Measurements from ENCODE around the gene PARP15. TPM values are rescaled to one million over a fixed set of nuclear protein-coding genes. Genes with fewer than 3 reads are reported as not detected.

Gene PARP15
- total RNA-seq, 1 experiment from 2014 or later, result not detected

DNA sequence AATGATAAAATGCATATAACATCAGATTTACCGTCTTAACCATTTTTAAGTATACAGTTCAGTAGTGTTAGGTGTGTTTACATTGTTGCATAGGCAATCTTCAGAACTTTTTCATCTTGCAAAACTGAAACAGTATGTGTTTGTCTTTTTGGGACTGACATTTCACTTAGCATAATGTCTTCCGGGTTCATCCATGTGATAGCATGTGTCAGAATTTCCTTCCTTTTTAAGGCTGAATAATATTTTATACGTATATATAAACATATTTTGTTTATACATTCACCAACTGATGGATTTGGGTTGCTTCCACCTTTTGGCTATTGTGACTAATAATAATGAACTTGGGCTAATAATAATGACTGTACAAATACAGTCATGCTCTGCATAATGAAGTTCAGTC is 3.0 kb downstream of the PARP15 start:
- Mint-ChIP-seq H3K4me3 (ENCODE audit: unreplicated experiment) (no peak overlapping the region), H3K9me3 (ENCODE audit: unreplicated experiment) (peaks cover 10% of the 10 kb centered on the region), H3K27me3 (ENCODE audit: insufficient read depth, unreplicated experiment) (no peaks in the 10 kb centered on the region), H3K36me3 (ENCODE audit: insufficient read depth, unreplicated experiment) (no peaks in the 10 kb centered on the region), H3K4me1 (ENCODE audit: insufficient read depth, unreplicated experiment) (no peaks in the 10 kb centered on the region), H3K27ac (ENCODE audit: low read depth, unreplicated experiment) (no peak overlapping the region)
- DNase-seq (ENCODE audit: unreplicated experiment), result no peak
- ChIA-PET CTCF (no interaction called here), POLR2A (no interaction called here)
- TF ChIP-seq, protein P1, sequence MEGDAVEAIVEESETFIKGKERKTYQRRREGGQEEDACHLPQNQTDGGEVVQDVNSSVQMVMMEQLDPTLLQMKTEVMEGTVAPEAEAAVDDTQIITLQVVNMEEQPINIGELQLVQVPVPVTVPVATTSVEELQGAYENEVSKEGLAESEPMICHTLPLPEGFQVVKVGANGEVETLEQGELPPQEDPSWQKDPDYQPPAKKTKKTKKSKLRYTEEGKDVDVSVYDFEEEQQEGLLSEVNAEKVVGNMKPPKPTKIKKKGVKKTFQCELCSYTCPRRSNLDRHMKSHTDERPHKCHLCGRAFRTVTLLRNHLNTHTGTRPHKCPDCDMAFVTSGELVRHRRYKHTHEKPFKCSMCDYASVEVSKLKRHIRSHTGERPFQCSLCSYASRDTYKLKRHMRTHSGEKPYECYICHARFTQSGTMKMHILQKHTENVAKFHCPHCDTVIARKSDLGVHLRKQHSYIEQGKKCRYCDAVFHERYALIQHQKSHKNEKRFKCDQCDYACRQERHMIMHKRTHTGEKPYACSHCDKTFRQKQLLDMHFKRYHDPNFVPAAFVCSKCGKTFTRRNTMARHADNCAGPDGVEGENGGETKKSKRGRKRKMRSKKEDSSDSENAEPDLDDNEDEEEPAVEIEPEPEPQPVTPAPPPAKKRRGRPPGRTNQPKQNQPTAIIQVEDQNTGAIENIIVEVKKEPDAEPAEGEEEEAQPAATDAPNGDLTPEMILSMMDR (IDR thresholded peaks at IDR 0.05; ENCODE audit: unreplicated experiment), result no peak
- BruUV-seq (replicated peaks), result no TSS peak
- intact Hi-C loops (cut with micrococcal nuclease), result no loop called here

DNA sequence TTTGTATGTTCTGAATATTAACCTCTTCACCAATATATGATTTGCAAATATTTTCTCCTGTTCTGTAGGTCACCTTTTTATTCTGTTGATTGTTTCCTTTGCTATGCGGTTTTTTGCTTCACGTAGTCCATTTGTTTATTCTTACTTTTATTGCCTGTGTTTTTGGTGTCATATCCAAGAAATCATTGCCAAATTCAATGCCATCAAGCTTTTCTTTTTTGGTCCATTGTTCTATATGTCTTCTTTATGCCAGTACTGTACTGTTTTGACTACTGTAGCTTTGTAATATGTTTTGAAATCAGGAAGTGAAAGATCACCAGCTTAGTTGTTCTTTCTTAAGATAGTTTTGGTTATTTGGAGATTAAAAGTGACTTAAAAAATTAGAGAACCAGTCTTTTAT is 4.2 kb downstream of the PARP15 start:
- CTCF ChIA-PET, result interaction anchor here (0.6 to 1.0 kb wide), 5 partner anchors 17 to 541 kb away, joined by 3 to 4 read pairs (median 3); no protein-coding TSS in a partner anchor
- H3K27me3 Mint-ChIP-seq (ENCODE audit: insufficient read depth, unreplicated experiment), result no peaks in the 10 kb centered on the region

DNA sequence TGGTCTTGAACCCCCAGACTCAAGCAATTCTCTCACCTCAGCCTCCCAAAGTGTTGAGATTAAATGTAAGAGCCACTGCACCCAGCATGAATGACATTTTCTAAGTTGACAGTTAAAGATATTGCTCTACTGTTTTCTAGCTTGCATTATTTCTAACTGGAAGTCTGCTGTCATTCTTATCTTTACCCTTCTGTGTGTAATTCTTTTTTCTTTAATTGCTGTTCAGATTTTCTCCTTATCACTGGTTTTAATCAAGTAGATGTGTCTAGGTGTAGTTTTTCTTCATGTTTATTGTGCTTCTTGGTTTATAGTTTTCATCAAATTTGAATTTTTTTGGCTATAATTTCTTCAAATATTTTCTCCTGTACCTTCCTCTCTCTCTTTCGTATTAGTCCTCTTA is 4.9 kb downstream of the PARP15 start:
- H3K4me3 Mint-ChIP-seq (ENCODE audit: unreplicated experiment), result no peak overlapping the region
- peaks cover 10% of the 10 kb centered on the region for H3K9me3 Mint-ChIP-seq (ENCODE audit: unreplicated experiment)
- H3K27ac Mint-ChIP-seq (ENCODE audit: low read depth, unreplicated experiment), result no peak overlapping the region
- no peaks in the 10 kb centered on the region for H3K36me3 Mint-ChIP-seq (ENCODE audit: insufficient read depth, unreplicated experiment)
- no peaks in the 10 kb centered on the region for H3K4me1 Mint-ChIP-seq (ENCODE audit: insufficient read depth, unreplicated experiment)
- H3K27me3 Mint-ChIP-seq (ENCODE audit: insufficient read depth, unreplicated experiment), result no peaks in the 10 kb centered on the region
- ChIA-PET CTCF (interaction anchor here (1.0 kb wide), 1 partner anchor 96 kb away, joined by 3 read pairs; no protein-coding TSS in a partner anchor), POLR2A (no interaction called here)
- BruUV-seq (replicated peaks), result no TSS peak
- TF ChIP-seq, protein P1 (IDR thresholded peaks at IDR 0.05; ENCODE audit: unreplicated experiment), result no peak
- DNase-seq (ENCODE audit: unreplicated experiment), result no peak
- intact Hi-C loops (cut with micrococcal nuclease), result no loop called here

More for the DNA sequence above, 4.2 kb downstream of the PARP15 start:
- H3K4me3 Mint-ChIP-seq (ENCODE audit: unreplicated experiment), result no peak overlapping the region
- intact Hi-C loops (cut with micrococcal nuclease), result no loop called here
- TF ChIP-seq, protein P1 (IDR thresholded peaks at IDR 0.05; ENCODE audit: unreplicated experiment), result no peak
- POLR2A ChIA-PET, result interaction anchor here (0.6 kb wide), 1 partner anchor 29 kb away, joined by 3 read pairs; no protein-coding TSS in a partner anchor
- no peak overlapping the region for H3K27ac Mint-ChIP-seq (ENCODE audit: low read depth, unreplicated experiment)
- no peaks in the 10 kb centered on the region for H3K36me3 Mint-ChIP-seq (ENCODE audit: insufficient read depth, unreplicated experiment)
- BruUV-seq (replicated peaks), result no TSS peak
- no peak for DNase-seq (ENCODE audit: unreplicated experiment)
- no peaks in the 10 kb centered on the region for H3K4me1 Mint-ChIP-seq (ENCODE audit: insufficient read depth, unreplicated experiment)
- peaks cover 10% of the 10 kb centered on the region for H3K9me3 Mint-ChIP-seq (ENCODE audit: unreplicated experiment)

DNA sequence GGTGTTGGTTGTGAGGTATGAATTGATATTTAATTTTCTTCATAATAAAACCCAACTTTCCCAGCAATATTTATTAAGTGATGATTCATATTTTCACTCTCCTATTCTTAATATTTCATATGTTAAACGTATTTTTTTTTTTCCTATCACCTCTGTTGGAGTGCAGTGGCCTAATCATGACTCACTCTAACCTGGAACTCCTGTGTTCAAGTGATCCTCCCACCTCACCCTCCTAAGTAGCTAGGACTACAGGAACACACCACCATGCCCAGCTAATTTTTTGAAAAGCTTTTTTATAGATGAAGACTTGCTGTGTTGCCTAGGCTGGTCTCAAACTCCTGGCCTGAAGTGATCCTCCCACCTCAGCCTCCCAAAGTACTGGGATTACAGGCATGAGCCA is 8.6 kb downstream of the PARP15 start:
- TF ChIP-seq, protein P1 (IDR thresholded peaks at IDR 0.05; ENCODE audit: unreplicated experiment), result no peak
- H3K4me1 Mint-ChIP-seq (ENCODE audit: insufficient read depth, unreplicated experiment), result no peaks in the 10 kb centered on the region
- POLR2A ChIA-PET, result interaction anchor here (0.6 to 1.2 kb wide), 3 partner anchors 170 to 1040 kb away, joined by 3 read pairs; partner anchors contain the start of gene WDR5B
- no peak overlapping the region for H3K27ac Mint-ChIP-seq (ENCODE audit: low read depth, unreplicated experiment)
- intact Hi-C loops (cut with micrococcal nuclease), result no loop called here
- H3K4me3 Mint-ChIP-seq (ENCODE audit: unreplicated experiment), result no peak overlapping the region
- CTCF ChIA-PET, result interaction anchor here (0.6 kb wide), 2 partner anchors 39 to 411 kb away, joined by 3 read pairs; no protein-coding TSS in a partner anchor
- H3K27me3 Mint-ChIP-seq (ENCODE audit: insufficient read depth, unreplicated experiment), result no peaks in the 10 kb centered on the region
- peak; percentile 9 for DNase-seq (ENCODE audit: unreplicated experiment)
- peaks cover 8% of the 10 kb centered on the region for H3K9me3 Mint-ChIP-seq (ENCODE audit: unreplicated experiment)
- peaks cover 5% of the 10 kb centered on the region for H3K36me3 Mint-ChIP-seq (ENCODE audit: insufficient read depth, unreplicated experiment)
- no TSS peak for BruUV-seq (replicated peaks)
